NCI-H82 (cell line): ENCODE data around the gene ITPK1.

Experiments
- DNase-seq: peaks from one replicate; lab custom pipeline; 2025; lab: John Stamatoyannopoulos, UW

Gene ITPK1

GRCh38 chr14:93027810-93028723 is 87.7 kb downstream of the ITPK1 start:
- DNase-seq, result no peak

GRCh38 chr14:93026339-93026738 is 89.4 kb downstream of the ITPK1 start:
- no peak for DNase-seq

GRCh38 chr14:93025055-93025454 is 90.7 kb downstream of the ITPK1 start:
- no peak for DNase-seq

- peak; percentile 88 for DNase-seq
Measured at GRCh38 chr14:93024493-93024892, 91.2 kb downstream of the ITPK1 start.

- DNase-seq, result no peak
Measured at GRCh38 chr14:93023802-93024434, 91.8 kb downstream of the ITPK1 start.

- DNase-seq, result peak; percentile 56
Measured at GRCh38 chr14:93023039-93023438, 92.7 kb downstream of the ITPK1 start.

GRCh38 chr14:93019970-93020369 is 95.8 kb downstream of the ITPK1 start:
- DNase-seq, result no peak

GRCh38 chr14:93019367-93019843 is 96.3 kb downstream of the ITPK1 start:
- DNase-seq, result no peak

GRCh38 chr14:93018366-93018765 is 97.4 kb downstream of the ITPK1 start:
- DNase-seq, result no peak

- DNase-seq, result no peak
Measured at GRCh38 chr14:93017898-93018297, 97.8 kb downstream of the ITPK1 start.

- DNase-seq, result no peak
Measured at GRCh38 chr14:93017301-93017797, 98.4 kb downstream of the ITPK1 start.

- no peak for DNase-seq
Measured at GRCh38 chr14:93016275-93016845, 99.4 kb downstream of the ITPK1 start.

- DNase-seq, result no peak
Measured at GRCh38 chr14:93015505-93015904, 100.2 kb downstream of the ITPK1 start.

- no peak for DNase-seq
Measured at GRCh38 chr14:93015064-93015463, 100.7 kb downstream of the ITPK1 start.

- DNase-seq, result no peak
Measured at GRCh38 chr14:93014058-93015023, 101.4 kb downstream of the ITPK1 start.

- peak; percentile 3 for DNase-seq
Measured at GRCh38 chr14:93012951-93013719, 102.6 kb downstream of the ITPK1 start.

GRCh38 chr14:93012506-93012905 is 103.2 kb downstream of the ITPK1 start:
- DNase-seq, result no peak

GRCh38 chr14:93011650-93012325 is 103.9 kb downstream of the ITPK1 start:
- peak; percentile 9 for DNase-seq

- peak; percentile 84 for DNase-seq
Measured at GRCh38 chr14:93011141-93011529, 104.6 kb downstream of the ITPK1 start.

- no peak for DNase-seq
Measured at GRCh38 chr14:93010522-93011140, 105.1 kb downstream of the ITPK1 start.
